ENCODE measurements around the gene LELP1. TPM values are rescaled to one million over a fixed set of nuclear protein-coding genes. Genes with fewer than 3 reads are reported as not detected.

LELP1 gene
- total and polyA plus RNA-seq, 4 experiments from 2014 or later = not detected

- Histone ChIP-seq H3K27me3 (ENCODE audit: insufficient read depth, low read length) (no peaks in the 10 kb centered on the region), H3K4me3 (ENCODE audit: low read length in 2 of 2) (no peak overlapping the region), H3K27ac (ENCODE audit: low read depth, low read length) (no peak overlapping the region), H3K9me3 (ENCODE audit: control insufficient read depth in 1 of 2, low read length in 2 of 2) (no peaks in the 10 kb centered on the region), H3K4me1 (ENCODE audit: insufficient read depth, low read length) (no peaks in the 10 kb centered on the region), H3K36me3 (ENCODE audit: insufficient read depth, low read length) (no peaks in the 10 kb centered on the region)
- intact Hi-C loops (cut with micrococcal nuclease) = no loop called here
- DNase-seq = no peak
- Mint-ChIP-seq H3K9me3 (peaks cover 0 to 6% (median 0%) of the 10 kb centered on the region in 8 donors), H3K4me3 (no peak overlapping the region), H3K4me1 (no peaks in the 10 kb centered on the region), H3K36me3 (no peaks in the 10 kb centered on the region), H3K27me3 (peaks cover 34 to 46% of the 10 kb centered on the region in 2 donors), H3K27ac (no peak overlapping the region)
- POLR2A ChIA-PET (ENCODE audit: partially characterized antibody) = no interaction called here
- CTCF ChIA-PET (ENCODE audit: partially characterized antibody) = no interaction called here
Measured at GRCh38 chr1:153192697-153193096, 10.5 kb upstream of the LELP1 start.

GRCh38 chr1:153194331-153195050, 8.7 kb upstream of the LELP1 start:
- no peak overlapping the region for H3K27ac ChIP-seq (ENCODE audit: low read depth, low read length)
- no peaks in the 10 kb centered on the region for H3K27me3 ChIP-seq (ENCODE audit: insufficient read depth, low read length)
- H3K9me3 ChIP-seq (ENCODE audit: control insufficient read depth in 1 of 2, low read length in 2 of 2) = no peaks in the 10 kb centered on the region
- H3K4me1 Mint-ChIP-seq = no peaks in the 10 kb centered on the region
- CTCF ChIA-PET (ENCODE audit: partially characterized antibody) = no interaction called here
- H3K4me3 Mint-ChIP-seq = no peak overlapping the region
- no peak overlapping the region for H3K4me3 ChIP-seq (ENCODE audit: low read length in 2 of 2)
- H3K36me3 ChIP-seq (ENCODE audit: insufficient read depth, low read length) = no peaks in the 10 kb centered on the region
- peaks cover 0 to 5% (median 0%) of the 10 kb centered on the region in 8 donors for H3K9me3 Mint-ChIP-seq
- intact Hi-C loops (cut with micrococcal nuclease) = no loop called here
- peaks cover 33 to 45% of the 10 kb centered on the region in 2 donors for H3K27me3 Mint-ChIP-seq
- H3K27ac Mint-ChIP-seq = no peak overlapping the region
- no peaks in the 10 kb centered on the region for H3K4me1 ChIP-seq (ENCODE audit: insufficient read depth, low read length)
- no peak for DNase-seq
- POLR2A ChIA-PET (ENCODE audit: partially characterized antibody) = no interaction called here
- H3K36me3 Mint-ChIP-seq = no peaks in the 10 kb centered on the region

- Mint-ChIP-seq H3K27ac (no peak overlapping the region), H3K4me3 (no peak overlapping the region), H3K9me3 (peaks cover 0 to 4% (median 0%) of the 10 kb centered on the region in 8 donors), H3K27me3 (peaks cover 28 to 40% of the 10 kb centered on the region in 2 donors), H3K36me3 (no peaks in the 10 kb centered on the region), H3K4me1 (no peaks in the 10 kb centered on the region)
- ChIA-PET CTCF (ENCODE audit: partially characterized antibody) (no interaction called here), POLR2A (ENCODE audit: partially characterized antibody) (no interaction called here)
- no peak for DNase-seq
- Histone ChIP-seq H3K27me3 (ENCODE audit: insufficient read depth, low read length) (no peaks in the 10 kb centered on the region), H3K4me3 (ENCODE audit: low read length in 2 of 2) (no peak overlapping the region), H3K36me3 (ENCODE audit: insufficient read depth, low read length) (no peaks in the 10 kb centered on the region), H3K9me3 (ENCODE audit: control insufficient read depth in 1 of 2, low read length in 2 of 2) (no peaks in the 10 kb centered on the region), H3K4me1 (ENCODE audit: insufficient read depth, low read length) (no peaks in the 10 kb centered on the region), H3K27ac (ENCODE audit: low read depth, low read length) (no peak overlapping the region)
- intact Hi-C loops (cut with micrococcal nuclease) = no loop called here
Measured at GRCh38 chr1:153195216-153195615, 8.0 kb upstream of the LELP1 start.

GRCh38 chr1:153202006-153202405, 1.2 kb upstream of the LELP1 start:
- Mint-ChIP-seq H3K27me3 (peaks cover 14 to 20% of the 10 kb centered on the region in 2 donors), H3K4me1 (no peaks in the 10 kb centered on the region), H3K4me3 (no peak overlapping the region), H3K27ac (no peak overlapping the region), H3K36me3 (no peaks in the 10 kb centered on the region), H3K9me3 (no peaks in the 10 kb centered on the region)
- ChIA-PET POLR2A (ENCODE audit: partially characterized antibody) (no interaction called here), CTCF (ENCODE audit: partially characterized antibody) (interaction anchor here (0.6 kb wide), 1 partner anchor 20 kb away, joined by 3 read pairs; no protein-coding TSS in a partner anchor)
- H3K27ac ChIP-seq (ENCODE audit: low read depth, low read length) = no peak overlapping the region
- no peak for DNase-seq
- H3K9me3 ChIP-seq (ENCODE audit: control insufficient read depth in 1 of 2, low read length in 2 of 2) = no peaks in the 10 kb centered on the region
- H3K27me3 ChIP-seq (ENCODE audit: insufficient read depth, low read length) = no peaks in the 10 kb centered on the region
- H3K4me3 ChIP-seq (ENCODE audit: low read length in 2 of 2) = no peak overlapping the region
- intact Hi-C loops (cut with micrococcal nuclease) = no loop called here
- H3K4me1 ChIP-seq (ENCODE audit: insufficient read depth, low read length) = no peaks in the 10 kb centered on the region
- H3K36me3 ChIP-seq (ENCODE audit: insufficient read depth, low read length) = no peaks in the 10 kb centered on the region

DNA sequence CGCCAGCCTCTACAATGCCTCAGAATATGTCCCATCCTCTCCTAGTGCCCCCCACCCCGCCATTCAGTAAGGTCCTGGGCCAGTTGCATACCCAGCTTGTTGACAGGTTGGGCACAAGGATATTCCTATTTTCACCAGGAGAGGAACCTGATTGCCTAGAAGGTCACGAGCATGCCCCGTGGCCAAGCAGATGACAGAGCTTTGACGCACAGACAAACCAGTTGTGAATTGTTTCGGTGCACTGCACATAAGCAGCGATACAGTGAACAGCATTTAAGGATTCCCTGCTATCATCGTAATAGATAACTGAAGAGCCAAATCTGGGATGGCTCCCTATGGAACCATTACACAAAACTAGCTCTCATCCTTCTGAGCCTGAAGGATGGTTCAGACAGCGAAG, 3.4 kb downstream of the LELP1 start:
- no peak overlapping the region for H3K4me3 ChIP-seq (ENCODE audit: low read length in 2 of 2)
- Mint-ChIP-seq H3K27me3 (peaks cover 21 to 34% of the 10 kb centered on the region in 2 donors), H3K4me3 (no peak overlapping the region), H3K27ac (no peak overlapping the region), H3K4me1 (no peaks in the 10 kb centered on the region), H3K9me3 (no peaks in the 10 kb centered on the region), H3K36me3 (no peaks in the 10 kb centered on the region)
- no peaks in the 10 kb centered on the region for H3K27me3 ChIP-seq (ENCODE audit: insufficient read depth, low read length)
- no peak overlapping the region for H3K27ac ChIP-seq (ENCODE audit: low read depth, low read length)
- H3K4me1 ChIP-seq (ENCODE audit: insufficient read depth, low read length) = no peaks in the 10 kb centered on the region
- no peaks in the 10 kb centered on the region for H3K9me3 ChIP-seq (ENCODE audit: control insufficient read depth in 1 of 2, low read length in 2 of 2)
- POLR2A ChIA-PET (ENCODE audit: partially characterized antibody) = no interaction called here
- DNase-seq = no peak
- CTCF ChIA-PET (ENCODE audit: partially characterized antibody) = no interaction called here
- intact Hi-C loops (cut with micrococcal nuclease) = no loop called here
- H3K36me3 ChIP-seq (ENCODE audit: insufficient read depth, low read length) = no peaks in the 10 kb centered on the region

DNA sequence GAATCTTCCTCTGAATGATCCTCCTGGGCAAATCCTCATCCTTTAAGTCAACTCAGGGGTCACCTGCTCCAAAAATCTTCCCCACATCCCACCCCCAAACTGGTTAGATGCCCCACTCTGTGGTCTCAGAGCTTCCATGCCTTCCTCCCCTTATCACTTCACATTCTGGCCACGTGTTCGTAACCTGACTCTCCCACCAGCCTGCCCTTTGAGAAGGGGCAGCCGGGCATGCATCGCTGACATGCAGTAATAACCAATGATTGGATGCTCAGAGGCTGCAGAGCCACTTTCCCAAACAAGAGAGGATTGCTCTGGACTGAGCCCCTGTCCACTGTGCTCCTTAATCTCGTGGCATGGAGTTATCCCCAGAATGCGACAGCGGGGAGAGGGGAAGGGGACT, 7.0 kb downstream of the LELP1 start:
- Mint-ChIP-seq H3K9me3 (no peaks in the 10 kb centered on the region), H3K27ac (no peak overlapping the region), H3K4me1 (no peaks in the 10 kb centered on the region), H3K27me3 (peaks cover 25 to 33% of the 10 kb centered on the region in 2 donors), H3K36me3 (no peaks in the 10 kb centered on the region), H3K4me3 (no peak overlapping the region)
- H3K4me1 ChIP-seq (ENCODE audit: insufficient read depth, low read length) = no peaks in the 10 kb centered on the region
- DNase-seq = no peak
- H3K9me3 ChIP-seq (ENCODE audit: control insufficient read depth in 1 of 2, low read length in 2 of 2) = no peaks in the 10 kb centered on the region
- no peaks in the 10 kb centered on the region for H3K36me3 ChIP-seq (ENCODE audit: insufficient read depth, low read length)
- H3K27ac ChIP-seq (ENCODE audit: low read depth, low read length) = no peak overlapping the region
- no peak overlapping the region for H3K4me3 ChIP-seq (ENCODE audit: low read length in 2 of 2)
- ChIA-PET POLR2A (ENCODE audit: partially characterized antibody) (no interaction called here), CTCF (ENCODE audit: partially characterized antibody) (interaction anchor here (1.4 kb wide), 1 partner anchor 10 kb away, joined by 4 read pairs; no protein-coding TSS in a partner anchor)
- intact Hi-C loops (cut with micrococcal nuclease) = no loop called here
- no peaks in the 10 kb centered on the region for H3K27me3 ChIP-seq (ENCODE audit: insufficient read depth, low read length)

GRCh38 chr1:153212201-153212600, 9.0 kb downstream of the LELP1 start:
- ChIA-PET CTCF (ENCODE audit: partially characterized antibody) (no interaction called here), POLR2A (ENCODE audit: partially characterized antibody) (no interaction called here)
- H3K27ac ChIP-seq (ENCODE audit: low read depth, low read length) = no peak overlapping the region
- Mint-ChIP-seq H3K4me3 (no peak overlapping the region), H3K36me3 (no peaks in the 10 kb centered on the region), H3K27ac (no peak overlapping the region), H3K9me3 (no peaks in the 10 kb centered on the region), H3K4me1 (peaks cover 0 to 1% (median 0%) of the 10 kb centered on the region in 4 donors), H3K27me3 (peaks cover 23 to 28% of the 10 kb centered on the region in 2 donors)
- DNase-seq = no peak
- H3K4me3 ChIP-seq (ENCODE audit: low read length in 2 of 2) = no peak overlapping the region
- intact Hi-C loops (cut with micrococcal nuclease) = no loop called here
- H3K9me3 ChIP-seq (ENCODE audit: control insufficient read depth in 1 of 2, low read length in 2 of 2) = no peaks in the 10 kb centered on the region
- H3K4me1 ChIP-seq (ENCODE audit: insufficient read depth, low read length) = no peaks in the 10 kb centered on the region
- H3K36me3 ChIP-seq (ENCODE audit: insufficient read depth, low read length) = no peaks in the 10 kb centered on the region
- H3K27me3 ChIP-seq (ENCODE audit: insufficient read depth, low read length) = no peaks in the 10 kb centered on the region
